Ascending aorta (tissue), 2 donors: ENCODE measurements around the gene ETV6. TPM values are rescaled to one million over a fixed set of nuclear protein-coding genes. Genes with fewer than 3 reads are reported as not detected.
A peak's percentile ranks its signal among the peaks of the same experiment; 100 is the strongest.

ENCODE experiments used
- DNase-seq, 2 donors: peaks; one replicate each; pipeline ENCODE4 v3.0.0-alpha.2; 2019; ENCODE audit warnings: low spot score in 2 of 2
- H3K27ac ChIP-seq, 2 donors: fragments of 200-600 bp; sonication (generic); one replicate each; pipeline ENCODE4 v1.5.1; 2016 to 2017; ENCODE audit warnings: mild to moderate bottlenecking in 1 of 2
- H3K27me3 ChIP-seq: fragments of 200-600 bp; sonication (generic); one replicate; pipeline ENCODE4 v1.5.1; 2017
- H3K36me3 ChIP-seq, 2 donors: fragments of 200-600 bp; sonication (generic); one replicate each; pipeline ENCODE4 v1.5.1; 2016
- H3K4me1 ChIP-seq, 2 donors: fragments of 200-600 bp; sonication (generic); one replicate each; pipeline ENCODE4 v1.5.1; 2016 to 2017; ENCODE audit warnings: mild to moderate bottlenecking in 1 of 2
- H3K4me3 ChIP-seq, 2 donors: fragments of 200-600 bp; sonication (generic); one replicate each; pipeline ENCODE4 v1.5.1; 2016 to 2017; ENCODE audit warnings: mild to moderate bottlenecking in 1 of 2
- H3K9me3 ChIP-seq, 2 donors: fragments of 200-600 bp; sonication (generic); one replicate each; pipeline ENCODE4 v1.5.1; 2016
- CTCF ChIP-seq, 3 experiments: fragments of 200-600 bp in 2 of 3; fragments of 450-650 bp in 1 of 3; sonication (generic) in 2 of 3; IDR thresholded peaks; one replicate each; pipeline ENCODE4 v1.5.1; 2016 to 2019; ENCODE audit warnings: antibody characterized with exemption in 3 of 3, mild to moderate bottlenecking in 1 of 3, moderate library complexity in 1 of 3
- intact Hi-C: fragments of 100-400 bp; cut with DNase I; formaldehyde crosslinking; loops from one replicate; pipeline ENCODE4 v1.15.1; 2023
- total RNA-seq: library from RNA; depleted of rRNA; stranded (reverse); fragments of >200 nt; gene quantifications from one replicate; pipeline ENCODE4 v1.1.0, GENCODE V29; 2016

The ETV6 gene
- total RNA-seq, 1 donor from 2014 or later: 21.6 TPM

GRCh38 chr12:11767798-11768197, 118.3 kb downstream of the ETV6 start:
- Histone ChIP-seq H3K4me1 (peaks cover 17 to 56% of the 10 kb centered on the region in 2 donors), H3K27ac (peak overlapping the region in 1 of 2 donors; percentile 89), H3K9me3 (no peaks in the 10 kb centered on the region)

GRCh38 chr12:11768233-11768965, 118.9 kb downstream of the ETV6 start:
- no peaks in the 10 kb centered on the region for H3K36me3 ChIP-seq
- no peak for DNase-seq
- no peaks in the 10 kb centered on the region for H3K9me3 ChIP-seq
- no peak for TF ChIP-seq CTCF (IDR thresholded peaks at IDR 0.05)
- no peak overlapping the region for H3K4me3 ChIP-seq
- no peaks in the 10 kb centered on the region for H3K27me3 ChIP-seq
- H3K27ac ChIP-seq: peak overlapping the region; percentile 15 to 37
- H3K4me1 ChIP-seq: peaks cover 11 to 50% of the 10 kb centered on the region in 2 donors
- intact Hi-C loops: loop anchor here (10.0 kb wide), 1 partner anchor 1136 kb away; no protein-coding TSS in a partner anchor

More at GRCh38 chr12:11767798-11768197, 118.3 kb downstream of the ETV6 start:
- H3K4me3 ChIP-seq: no peak overlapping the region
- intact Hi-C loops: loop anchor here (10.0 kb wide), 1 partner anchor 1137 kb away; no protein-coding TSS in a partner anchor
- H3K36me3 ChIP-seq: no peaks in the 10 kb centered on the region
- H3K27me3 ChIP-seq: no peaks in the 10 kb centered on the region
- no peak for TF ChIP-seq CTCF (IDR thresholded peaks at IDR 0.05)
- no peak for DNase-seq

- H3K4me3 ChIP-seq: no peak overlapping the region
- H3K9me3 ChIP-seq: no peaks in the 10 kb centered on the region
- TF ChIP-seq CTCF (IDR thresholded peaks at IDR 0.05): no peak
- H3K36me3 ChIP-seq: no peaks in the 10 kb centered on the region
- peak overlapping the region in 1 of 2 donors; percentile 1 for H3K27ac ChIP-seq
- H3K4me1 ChIP-seq: peaks cover 7 to 52% of the 10 kb centered on the region in 2 donors
- intact Hi-C loops: loop anchor here (10.0 kb wide), 1 partner anchor 1135 kb away; no protein-coding TSS in a partner anchor
- no peaks in the 10 kb centered on the region for H3K27me3 ChIP-seq
- no peak for DNase-seq
Observed at GRCh38 chr12:11769723-11770514, 120.4 kb downstream of the ETV6 start.

- H3K27ac ChIP-seq: no peak overlapping the region
- no peaks in the 10 kb centered on the region for H3K36me3 ChIP-seq
- TF ChIP-seq CTCF (IDR thresholded peaks at IDR 0.05): no peak
- intact Hi-C loops: no loop called here
- H3K4me3 ChIP-seq: no peak overlapping the region
- H3K4me1 ChIP-seq: peaks cover 8 to 52% of the 10 kb centered on the region in 2 donors
- H3K9me3 ChIP-seq: no peaks in the 10 kb centered on the region
- no peak for DNase-seq
- no peaks in the 10 kb centered on the region for H3K27me3 ChIP-seq
Observed at GRCh38 chr12:11771356-11771755, 121.9 kb downstream of the ETV6 start.

GRCh38 chr12:11771895-11772502, 122.5 kb downstream of the ETV6 start:
- intact Hi-C loops: no loop called here
- Histone ChIP-seq H3K4me1 (peaks cover 5 to 45% of the 10 kb centered on the region in 2 donors), H3K36me3 (no peaks in the 10 kb centered on the region), H3K27ac (peak overlapping the region in 1 of 2 donors; percentile 23), H3K27me3 (no peaks in the 10 kb centered on the region), H3K9me3 (no peaks in the 10 kb centered on the region), H3K4me3 (no peak overlapping the region)
- no peak for TF ChIP-seq CTCF (IDR thresholded peaks at IDR 0.05)
- DNase-seq: no peak
